MM.1S (cell line): Measurements from ENCODE around the gene RECQL5.

Experiments used
- CTCF ChIP-seq: fragments of 300-600 bp; sonication (generic); IDR thresholded peaks from 2 replicates; pipeline ENCODE4 v1.5.1; 2016; ENCODE audit warnings: antibody characterized with exemption, low read length, mixed read lengths
- EZH2 ChIP-seq: fragments of 300-600 bp; sonication (generic); optimal IDR thresholded peaks from 2 replicates; pipeline ENCODE3; 2017; ENCODE audit warnings: low read depth, mild to moderate bottlenecking, antibody characterized with exemption, low read length, mixed read lengths
- EZH2phosphoT487 ChIP-seq: fragments of 300-600 bp; sonication (generic); IDR thresholded peaks from 2 replicates; pipeline ENCODE4 v1.6.1; 2018; ENCODE audit warnings: antibody characterized with exemption, low read length

- TF ChIP-seq EZH2 = no peak
- no peak for TF ChIP-seq EZH2phosphoT487
- TF ChIP-seq CTCF = no peak
Observed at GRCh38 chr17:75672011-75672410, 5.1 kb upstream of the RECQL5 start.
